GM21737 (cell line): ENCODE data around the gene NIPAL3.
"Not testable (repeated sequence)": the region's sequence is repeated elsewhere in the genome, so short reads cannot be mapped to it uniquely, and the experiment has no call there.

ENCODE experiments used
- ATAC-seq: cut with Tn5 transposase; IDR thresholded peaks from one replicate; pipeline ENCODE4 v1.9.1; 2021; ENCODE audit warnings: mild to moderate bottlenecking, moderate library complexity; ENCODE audit not compliant: unreplicated experiment

The NIPAL3 gene

GRCh38 chr1:24421502-24421901 is 5.9 kb downstream of the NIPAL3 start:
- no peak for ATAC-seq

DNA sequence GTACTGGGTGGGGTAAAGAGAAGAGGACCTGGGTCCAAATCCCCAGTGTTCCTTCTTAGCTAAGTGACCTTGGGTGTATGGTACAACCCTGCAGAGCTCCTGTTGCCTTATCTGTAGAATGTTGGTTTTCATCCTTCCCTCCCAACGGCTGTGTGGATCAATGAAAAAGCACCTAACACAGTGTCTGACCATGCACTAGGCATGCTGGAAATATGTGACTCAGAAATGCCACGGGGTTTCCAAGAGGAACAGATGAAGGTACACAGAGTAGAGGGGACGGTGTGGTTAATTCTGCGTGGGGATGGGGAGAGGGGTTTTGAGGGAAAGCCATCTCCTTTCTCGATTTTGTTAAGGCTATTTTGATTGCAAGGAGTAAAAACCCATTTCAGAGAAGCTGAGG is 8.6 kb downstream of the NIPAL3 start:
- no peak for ATAC-seq

GRCh38 chr1:24424990-24425389 is 9.4 kb downstream of the NIPAL3 start:
- no peak for ATAC-seq

DNA sequence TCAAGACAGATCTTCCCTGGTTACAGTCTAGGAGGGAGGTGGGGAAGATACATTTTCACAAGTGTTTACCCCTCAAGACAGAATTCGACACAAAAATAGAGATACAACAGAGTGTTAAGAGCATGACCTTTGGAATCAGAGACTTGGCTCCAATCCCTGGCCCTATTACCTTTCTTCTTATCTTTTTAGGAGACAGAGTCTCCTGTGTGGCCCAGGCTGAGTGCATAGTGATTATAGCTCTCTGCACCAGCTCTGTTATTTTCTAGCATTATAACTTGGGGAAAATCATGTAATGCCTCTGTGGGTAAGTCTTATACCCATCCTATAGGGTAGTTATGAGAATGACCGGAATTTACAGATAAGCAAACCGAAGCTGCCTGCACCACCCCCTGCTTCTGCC is 9.8 kb downstream of the NIPAL3 start:
- ATAC-seq: no peak

DNA sequence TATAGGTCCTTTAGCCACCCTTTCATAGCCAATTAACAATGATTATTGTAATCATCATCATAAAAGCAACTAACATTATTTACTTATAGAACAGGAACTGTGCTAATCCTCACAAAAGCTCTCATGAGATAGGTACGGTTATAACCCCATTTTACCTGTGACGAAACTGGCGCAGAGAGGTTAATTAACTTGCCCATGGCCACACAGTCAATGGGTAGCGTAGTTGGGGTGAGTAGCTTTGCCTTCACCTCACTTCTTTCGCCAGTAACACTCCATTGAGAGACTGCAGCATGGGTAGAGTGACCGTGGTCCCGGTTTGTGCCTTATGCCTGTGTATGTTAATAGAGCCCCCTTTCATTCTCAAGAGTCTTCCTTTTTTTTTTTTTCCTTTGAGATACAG is 10.3 kb downstream of the NIPAL3 start:
- no peak for ATAC-seq

GRCh38 chr1:24426744-24427544 is 11.3 kb downstream of the NIPAL3 start:
- ATAC-seq: no peak

DNA sequence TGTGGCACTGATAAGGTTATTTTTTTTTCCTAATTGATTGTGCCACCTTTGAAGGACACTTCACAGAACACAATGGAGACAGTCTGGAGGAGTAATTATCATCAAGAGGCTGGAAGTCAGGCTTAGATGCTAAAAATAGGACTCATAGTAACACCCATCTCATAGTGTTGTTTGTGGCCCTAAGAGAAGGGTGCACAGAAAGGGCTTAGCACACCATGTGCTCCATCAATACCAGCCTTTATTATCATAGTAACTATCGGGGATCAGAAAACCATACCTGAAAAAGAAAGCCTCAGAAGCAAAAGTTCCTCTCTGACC is 11.9 kb downstream of the NIPAL3 start:
- ATAC-seq: no peak

DNA sequence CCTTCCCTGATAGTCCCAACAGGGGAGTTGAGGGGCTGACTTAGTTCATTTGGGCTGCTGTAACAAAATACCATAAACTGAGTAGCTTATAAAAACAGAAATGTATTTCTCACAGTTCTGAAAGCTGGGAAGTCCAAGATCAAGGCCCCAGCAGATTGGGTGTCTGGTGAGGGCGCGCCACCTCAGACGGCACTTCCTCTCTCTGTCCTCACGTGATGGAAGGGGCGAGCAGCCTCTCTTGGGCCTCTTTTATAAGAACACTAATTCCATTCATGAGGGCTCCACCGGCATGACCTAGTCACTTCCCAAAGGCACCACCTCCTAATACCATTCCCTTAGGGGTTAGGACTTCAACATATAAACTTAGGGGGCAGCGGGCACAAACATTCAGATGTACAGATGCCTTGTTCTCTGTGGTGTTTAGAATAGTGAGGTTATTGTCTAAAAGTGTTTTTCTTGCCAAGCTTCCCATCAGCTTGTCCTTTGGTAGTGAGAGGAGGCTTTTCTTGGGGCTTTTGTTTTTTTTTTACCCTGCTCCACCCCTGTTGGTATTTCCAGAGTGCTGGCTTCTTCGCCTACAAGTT is 20.3 kb downstream of the NIPAL3 start:
- ATAC-seq: no peak

- ATAC-seq: no peak
Measured at GRCh38 chr1:24437631-24438396, 22.2 kb downstream of the NIPAL3 start.

DNA sequence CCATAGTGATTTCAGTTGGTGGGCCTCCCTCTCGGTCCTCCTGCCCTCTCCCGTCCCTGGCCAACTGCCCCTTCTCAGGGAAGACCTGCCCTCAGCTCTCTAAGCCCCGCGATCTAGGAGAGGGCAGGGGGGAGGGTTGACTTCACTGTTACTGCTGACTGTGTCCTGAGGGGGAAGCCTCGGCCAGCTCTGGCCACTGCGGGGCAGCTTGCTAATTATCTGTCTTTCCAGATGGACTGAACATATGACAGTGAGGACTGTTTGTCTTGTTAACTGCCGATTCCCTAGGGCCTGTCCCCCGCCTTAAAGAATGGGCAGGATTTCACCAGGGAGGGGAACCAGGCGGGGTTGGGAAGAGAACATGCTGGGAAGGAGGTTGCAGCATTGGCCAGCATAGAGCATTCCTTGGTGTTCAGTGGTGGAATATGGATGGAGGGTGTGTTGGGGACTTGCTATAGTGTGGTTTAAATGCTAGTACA is 22.9 kb downstream of the NIPAL3 start:
- ATAC-seq: no peak

- ATAC-seq: no peak
Measured at GRCh38 chr1:24440436-24440835, 24.8 kb downstream of the NIPAL3 start.

GRCh38 chr1:24441480-24441879 is 25.9 kb downstream of the NIPAL3 start:
- ATAC-seq: no peak

DNA sequence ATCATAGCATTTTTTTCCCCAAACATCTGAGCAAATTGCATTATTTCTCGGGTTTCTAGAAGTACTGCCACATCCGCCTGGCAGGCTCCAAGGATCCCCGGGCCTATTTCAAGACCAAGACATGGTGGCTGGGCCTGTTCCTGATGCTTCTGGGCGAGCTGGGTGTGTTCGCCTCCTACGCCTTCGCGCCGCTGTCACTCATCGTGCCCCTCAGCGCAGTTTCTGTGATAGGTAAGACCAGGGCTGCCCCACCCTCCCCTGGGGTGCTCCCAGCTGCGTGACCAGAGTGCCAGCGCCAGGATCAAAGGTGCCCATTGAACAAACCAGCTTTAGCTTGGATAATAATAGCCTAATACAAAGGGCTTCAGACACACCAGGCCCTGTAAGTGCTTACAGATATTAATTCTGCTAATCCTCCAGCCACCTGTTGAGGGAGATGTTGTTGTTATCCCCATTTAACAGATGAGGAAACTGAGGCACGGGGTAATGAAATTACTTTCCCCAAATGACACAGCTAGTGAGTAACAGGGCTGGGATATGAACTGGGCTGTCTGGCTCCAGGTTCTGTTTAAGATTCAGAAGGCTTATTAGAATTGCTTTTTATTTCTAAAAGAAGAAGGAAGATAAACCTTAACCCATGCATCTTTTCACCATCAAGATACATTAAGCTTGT is 26.5 kb downstream of the NIPAL3 start:
- ATAC-seq: no peak

- ATAC-seq: no peak
Measured at GRCh38 chr1:24442764-24443163, 27.2 kb downstream of the NIPAL3 start.

DNA sequence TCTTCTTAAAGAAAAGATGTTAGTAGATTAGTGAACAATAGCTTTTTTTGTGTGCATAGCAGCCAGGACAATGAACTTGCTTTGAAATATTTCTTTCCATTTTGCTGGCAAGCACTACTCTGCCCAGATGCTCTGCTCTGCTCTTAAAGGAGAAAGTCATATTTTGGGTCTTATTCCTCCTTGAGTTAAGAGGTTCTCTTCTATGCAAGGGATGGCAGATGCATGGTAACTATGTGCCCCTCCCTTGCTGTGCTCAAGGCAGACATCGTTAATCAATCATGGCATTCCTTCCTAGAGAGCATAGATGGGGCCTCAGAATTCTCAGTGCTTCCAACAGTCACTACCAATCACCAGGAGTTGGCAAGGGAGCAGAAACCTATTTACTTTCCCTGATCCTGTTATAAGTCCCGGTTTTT is 27.6 kb downstream of the NIPAL3 start:
- no peak for ATAC-seq

DNA sequence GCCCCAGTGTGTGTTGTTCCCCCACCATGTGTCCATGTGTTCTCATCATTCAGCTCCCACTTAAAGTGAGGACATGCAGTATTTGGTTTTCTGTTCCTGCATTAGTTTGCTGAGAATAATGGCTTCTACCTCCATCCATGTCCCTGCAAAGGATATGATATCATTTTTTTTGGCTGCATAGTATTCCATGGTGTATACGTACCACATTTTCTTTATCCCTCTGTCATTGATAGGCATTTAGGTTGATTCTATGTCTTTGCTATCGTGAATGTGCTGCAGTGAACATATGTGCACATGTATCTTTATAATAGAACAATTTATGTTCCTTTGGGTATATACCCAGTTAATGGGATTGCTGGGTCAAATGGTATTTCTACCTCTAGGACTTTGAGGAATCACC is 30.8 kb downstream of the NIPAL3 start:
- ATAC-seq: not testable (repeated sequence)

DNA sequence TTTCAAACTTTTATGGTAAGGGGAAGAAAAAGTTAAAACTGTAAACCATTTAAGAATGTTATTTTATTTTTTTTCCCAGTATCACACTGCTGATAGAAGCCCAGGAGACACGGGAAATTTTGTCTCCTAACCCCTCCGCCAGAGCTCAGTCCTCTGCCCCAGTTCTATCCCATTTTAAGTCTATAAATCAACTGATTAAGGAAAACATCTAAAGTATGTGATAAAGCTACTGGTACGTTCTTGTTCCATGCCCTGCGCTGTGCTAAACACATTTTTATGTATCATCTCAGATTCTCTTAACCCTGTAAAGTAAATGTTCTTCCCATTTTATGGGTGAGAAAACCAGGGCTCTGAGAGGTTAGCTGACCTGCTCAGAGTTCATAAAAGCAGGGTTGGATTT is 34.7 kb downstream of the NIPAL3 start:
- ATAC-seq: no peak

GRCh38 chr1:24450857-24451397 is 35.3 kb downstream of the NIPAL3 start:
- ATAC-seq: no peak

GRCh38 chr1:24451746-24452145 is 36.1 kb downstream of the NIPAL3 start:
- no peak for ATAC-seq

GRCh38 chr1:24452922-24453485 is 37.4 kb downstream of the NIPAL3 start:
- ATAC-seq: no peak

- no peak for ATAC-seq
Measured at GRCh38 chr1:24454673-24455072, 39.1 kb downstream of the NIPAL3 start.
